ENCODE results near the gene KNOP1.

KNOP1 gene

GRCh38 chr16:19754644-19755036, 36.6 kb upstream of the KNOP1 start:
- TF ChIP-seq EZH2phosphoT487 (IDR thresholded peaks at IDR 0.05; ENCODE audit: borderline replicate concordance) (no peak), CTCF (conservative IDR thresholded peaks at IDR 0.05; ENCODE audit: low read length) (no peak)
- H3K9me2 ChIP-seq (replicated peaks; ENCODE audit: low read depth, low read length), result no peaks in the 10 kb centered on the region
- H3F3A ChIP-seq (ENCODE audit: low read depth), result no peaks in the 10 kb centered on the region
- no peak overlapping the region for H2AFZ ChIP-seq (ENCODE audit: low read length)
- H3K4me3 ChIP-seq (ENCODE audit: low read length, poor library complexity, severe bottlenecking), result no peak overlapping the region
- H4K20me1 ChIP-seq (ENCODE audit: insufficient read depth, low read length, poor library complexity, severe bottlenecking), result no peaks in the 10 kb centered on the region
- no peaks in the 10 kb centered on the region for H3K27me3 ChIP-seq (ENCODE audit: insufficient read depth, low read length, poor library complexity, severe bottlenecking)
- H3K79me2 ChIP-seq (ENCODE audit: insufficient read depth, low read length), result no peaks in the 10 kb centered on the region
- H3K4me2 ChIP-seq (ENCODE audit: low read depth, low read length, poor library complexity, severe bottlenecking), result no peak overlapping the region
- H3K4me1 ChIP-seq (ENCODE audit: insufficient read depth, low read length, poor library complexity, severe bottlenecking), result no peaks in the 10 kb centered on the region
- no peak overlapping the region for H3K9ac ChIP-seq (ENCODE audit: low read depth, low read length, poor library complexity, severe bottlenecking)
- H3K36me3 ChIP-seq (ENCODE audit: insufficient read depth, low read length), result no peaks in the 10 kb centered on the region
- H3K9me3 ChIP-seq (ENCODE audit: insufficient read depth, low read depth, low read length), result no peaks in the 10 kb centered on the region

- H3K79me2 ChIP-seq (ENCODE audit: insufficient read depth, low read length), result no peaks in the 10 kb centered on the region
- no peak overlapping the region for H3K4me2 ChIP-seq (ENCODE audit: low read depth, low read length, poor library complexity, severe bottlenecking)
- no peak overlapping the region for H3K9ac ChIP-seq (ENCODE audit: low read depth, low read length, poor library complexity, severe bottlenecking)
- H3K4me3 ChIP-seq (ENCODE audit: low read length, poor library complexity, severe bottlenecking), result no peak overlapping the region
- H3F3A ChIP-seq (ENCODE audit: low read depth), result no peaks in the 10 kb centered on the region
- no peaks in the 10 kb centered on the region for H4K20me1 ChIP-seq (ENCODE audit: insufficient read depth, low read length, poor library complexity, severe bottlenecking)
- no peak for TF ChIP-seq CTCF (conservative IDR thresholded peaks at IDR 0.05; ENCODE audit: low read length)
- TF ChIP-seq EZH2phosphoT487 (IDR thresholded peaks at IDR 0.05; ENCODE audit: borderline replicate concordance), result no peak
- H3K9me3 ChIP-seq (ENCODE audit: insufficient read depth, low read depth, low read length), result no peaks in the 10 kb centered on the region
- no peaks in the 10 kb centered on the region for H3K4me1 ChIP-seq (ENCODE audit: insufficient read depth, low read length, poor library complexity, severe bottlenecking)
- no peak overlapping the region for H2AFZ ChIP-seq (ENCODE audit: low read length)
- no peaks in the 10 kb centered on the region for H3K36me3 ChIP-seq (ENCODE audit: insufficient read depth, low read length)
- no peaks in the 10 kb centered on the region for H3K27me3 ChIP-seq (ENCODE audit: insufficient read depth, low read length, poor library complexity, severe bottlenecking)
- no peaks in the 10 kb centered on the region for H3K9me2 ChIP-seq (replicated peaks; ENCODE audit: low read depth, low read length)
Observed at GRCh38 chr16:19753815-19754643, 36.0 kb upstream of the KNOP1 start.

GRCh38 chr16:19751478-19752385, 33.7 kb upstream of the KNOP1 start:
- Histone ChIP-seq H4K20me1 (ENCODE audit: insufficient read depth, low read length, poor library complexity, severe bottlenecking) (no peaks in the 10 kb centered on the region), H2AFZ (ENCODE audit: low read length) (no peak overlapping the region), H3K4me3 (ENCODE audit: low read length, poor library complexity, severe bottlenecking) (no peak overlapping the region), H3K36me3 (ENCODE audit: insufficient read depth, low read length) (no peaks in the 10 kb centered on the region), H3K79me2 (ENCODE audit: insufficient read depth, low read length) (no peaks in the 10 kb centered on the region), H3K4me1 (ENCODE audit: insufficient read depth, low read length, poor library complexity, severe bottlenecking) (no peaks in the 10 kb centered on the region), H3K4me2 (ENCODE audit: low read depth, low read length, poor library complexity, severe bottlenecking) (no peak overlapping the region), H3F3A (ENCODE audit: low read depth) (no peaks in the 10 kb centered on the region), H3K9me2 (replicated peaks; ENCODE audit: low read depth, low read length) (no peaks in the 10 kb centered on the region), H3K9me3 (ENCODE audit: insufficient read depth, low read depth, low read length) (no peaks in the 10 kb centered on the region), H3K9ac (ENCODE audit: low read depth, low read length, poor library complexity, severe bottlenecking) (no peak overlapping the region), H3K27me3 (ENCODE audit: insufficient read depth, low read length, poor library complexity, severe bottlenecking) (no peaks in the 10 kb centered on the region)
- TF ChIP-seq EZH2phosphoT487 (IDR thresholded peaks at IDR 0.05; ENCODE audit: borderline replicate concordance) (no peak), CTCF (conservative IDR thresholded peaks at IDR 0.05; ENCODE audit: low read length) (no peak)
